B cell (primary cell): ENCODE data around the gene L3MBTL3. TPM values are rescaled to one million over a fixed set of nuclear protein-coding genes. Genes with fewer than 3 reads are reported as not detected.

Experiments
- ATAC-seq: fragments of 200-7000 bp; cut with Tn5 transposase; one replicate; pipeline ENCODE4 v1.10.0; 2021; ENCODE audit warnings: low read depth, mild to moderate bottlenecking, moderate number of reproducible peaks, moderate library complexity
- CTCF ChIA-PET: fragments of 350-600 bp; sonication (Branson Sonifier 250); formaldehyde crosslinking; loops from one replicate; lab custom pipeline; 2021; ENCODE audit warnings: antibody characterized with exemption, inconsistent platforms; lab: Charles Lee
- POLR2A ChIA-PET: fragments of 350-600 bp; sonication (Branson Sonifier 250); formaldehyde crosslinking; loops from one replicate; lab custom pipeline; 2021; ENCODE audit warnings: antibody characterized with exemption; lab: Charles Lee
- DNase-seq: peaks from one replicate; pipeline ENCODE4 v3.0.0; 2013
- H2AFZ ChIP-seq: 2 replicates; pipeline ENCODE4 v1.6.1; 2012; ENCODE audit warnings: mild to moderate bottlenecking, low read depth, low read length; ENCODE audit not compliant: insufficient read depth, poor library complexity, severe bottlenecking
- H3K27ac ChIP-seq, 2 donors: 1 replicate in 1 of 2; 2 replicates in 1 of 2; pipeline ENCODE4 v1.5.1; 2012 to 2013; ENCODE audit warnings: low read length in 2 of 2, mild to moderate bottlenecking in 2 of 2, moderate library complexity in 1 of 2
- H3K27me3 ChIP-seq, 4 experiments: fragments of 200-600 bp in 1 of 4; sonication (generic) in 1 of 4; replicated peaks in 1 of 4; 1 replicate in 2 of 4; 2 replicates in 2 of 4; pipeline versions ENCODE4 v1.6.1 to v1.7.0; 2013 to 2016; ENCODE audit warnings: low read length in 3 of 4, mild to moderate bottlenecking in 2 of 4, mixed read lengths in 1 of 4, moderate library complexity in 1 of 4; ENCODE audit not compliant: insufficient read depth in 4 of 4, control insufficient read depth in 3 of 4; ENCODE audit errors: control extremely low read depth in 1 of 4
- H3K36me3 ChIP-seq, 2 experiments: replicated peaks in 1 of 2; 1 replicate in 1 of 2; 2 replicates in 1 of 2; pipeline versions ENCODE4 v1.6.1 to v1.7.1; 2013; ENCODE audit warnings: low read length in 1 of 2; ENCODE audit not compliant: insufficient read depth in 2 of 2, control insufficient read depth in 1 of 2; ENCODE audit errors: control extremely low read depth in 1 of 2, extremely low read depth in 1 of 2
- H3K4me1 ChIP-seq, 2 donors: fragments of 200-600 bp in 1 of 2; sonication (generic) in 1 of 2; 1 replicate in 1 of 2; 2 replicates in 1 of 2; pipeline versions ENCODE4 v1.5.1 to v1.6.1; 2013 to 2017; ENCODE audit warnings: low read length in 2 of 2; ENCODE audit not compliant: control insufficient read depth in 2 of 2, insufficient read depth in 2 of 2
- H3K4me2 ChIP-seq: replicated peaks from 2 replicates; pipeline ENCODE3; 2012; ENCODE audit warnings: mild to moderate bottlenecking, low read depth, low read length; ENCODE audit not compliant: poor library complexity, severe bottlenecking
- H3K4me3 ChIP-seq, 5 experiments: fragments of 200-600 bp in 1 of 5; sonication (generic) in 1 of 5; 1 replicate in 3 of 5; 2 replicates in 2 of 5; pipeline versions ENCODE4 v1.5.1 to v1.7.0; 2011 to 2016; ENCODE audit warnings: low read length in 4 of 5, mild to moderate bottlenecking in 4 of 5, low read depth in 2 of 5, control low read depth in 1 of 5, moderate library complexity in 1 of 5; ENCODE audit not compliant: insufficient read depth in 1 of 5; ENCODE audit errors: control extremely low read depth in 1 of 5, extremely low read depth in 1 of 5
- H3K79me2 ChIP-seq: fragments of 200-600 bp; sonication (generic); one replicate; pipeline ENCODE4 v1.6.0; 2016; ENCODE audit warnings: low read length; ENCODE audit not compliant: control insufficient read depth, insufficient read depth
- H3K9ac ChIP-seq: fragments of 200-600 bp; sonication (generic); 2 replicates; pipeline ENCODE4 v1.6.1; 2017; ENCODE audit warnings: mild to moderate bottlenecking, low read length, moderate library complexity
- H3K9me3 ChIP-seq, 3 donors: one replicate each; pipeline versions ENCODE4 v1.6.1 to v1.7.1; 2013; ENCODE audit warnings: low read length in 2 of 3; ENCODE audit not compliant: control insufficient read depth in 2 of 3, insufficient read depth in 1 of 3; ENCODE audit errors: control extremely low read depth in 1 of 3
- H4K20me1 ChIP-seq: 2 replicates; pipeline ENCODE4 v1.6.0; 2012; ENCODE audit warnings: mild to moderate bottlenecking, low read length; ENCODE audit not compliant: insufficient read depth, control insufficient read depth, poor library complexity, severe bottlenecking
- H3K27ac Mint-ChIP-seq: one replicate; pipeline ENCODE4 v1.8.0; 2021; ENCODE audit warnings: mixed read lengths
- H3K27me3 Mint-ChIP-seq: one replicate; pipeline ENCODE4 v1.8.0; 2021; ENCODE audit warnings: mixed read lengths
- H3K4me1 Mint-ChIP-seq: one replicate; pipeline ENCODE4 v1.8.0; 2021; ENCODE audit warnings: mixed read lengths
- H3K4me3 Mint-ChIP-seq: one replicate; pipeline ENCODE4 v1.8.0; 2021; ENCODE audit warnings: mixed read lengths
- H3K9me3 Mint-ChIP-seq: one replicate; pipeline ENCODE4 v1.8.0; 2022; ENCODE audit warnings: mixed read lengths; ENCODE audit not compliant: insufficient read depth
- EZH2 ChIP-seq: IDR thresholded peaks from 2 replicates; pipeline ENCODE4 v1.6.1; 2012; ENCODE audit warnings: borderline replicate concordance, low read depth, mild to moderate bottlenecking, moderate library complexity, low read length; ENCODE audit not compliant: insufficient read depth, poor library complexity, severe bottlenecking
- WGBS: methylation state at CpG from one replicate; pipeline ENCODE4 v1.1.5; 2013; ENCODE audit warnings: missing lambda C conversion rate; ENCODE audit not compliant: insufficient coverage; 5-methylcytosine and 5-hydroxymethylcytosine counted together
- intact Hi-C: fragments of 100-400 bp; cut with micrococcal nuclease; formaldehyde crosslinking; loops from one replicate; pipeline ENCODE4 v1.10.0; 2022
- polyA plus RNA-seq: library from polyadenylated mRNA; depleted of rRNA; stranded (reverse); fragments of >200 nt; gene quantifications from 2 replicates; pipeline ENCODE4 v1.2.3, GENCODE V29; 2012
- total RNA-seq, 2 donors: library from RNA; stranded (reverse); fragments of 120-200 nt in 1 of 2; gene quantifications; 1 replicate in 1 of 2; 2 replicates in 1 of 2; pipeline versions ENCODE4 v1.2.3 to v1.2.4, GENCODE V29; 2013 to 2022
- TF ChIP-seq, protein P1 (sequence below): fragments of 200-600 bp; IDR thresholded peaks from one replicate; pipeline ENCODE4 v1.8.0; 2022; ENCODE audit warnings: antibody characterized with exemption, mild to moderate bottlenecking

L3MBTL3 gene
- total and polyA plus RNA-seq, 2 donors (not counting 1 experiment from before 2014, with no cell fraction given), result 28.0 to 46.4 TPM

GRCh38 chr6:130020073-130020906 is 1.9 kb downstream of the L3MBTL3 start:
- Histone ChIP-seq H3K36me3 (peaks cover 0 to 11% of the 10 kb centered on the region in 2 experiments), H3K27ac (peak overlapping the region; percentile 59 to 82), H3K4me2 (peak overlapping the region; percentile 85), H3K4me1 (peaks cover 10% of the 10 kb centered on the region in 2 donors), H2AFZ (peak overlapping the region; percentile 69), H3K9me3 (no peaks in the 10 kb centered on the region), H3K79me2 (peaks cover 41% of the 10 kb centered on the region), H3K27me3 (no peaks in the 10 kb centered on the region), H4K20me1 (peaks cover 15% of the 10 kb centered on the region), H3K9ac (peak overlapping the region; percentile 66), H3K4me3 (peak overlapping the region; percentile 70 to 77 (median 73))
- peaks cover 26% of the 10 kb centered on the region for H3K4me1 Mint-ChIP-seq
- ATAC-seq, result peak; percentile 10
- ChIA-PET CTCF (interaction anchor here (0.9 to 4.0 kb wide), 19 partner anchors 9 to 650 kb away, joined by 3 to 54 read pairs (median 5); no protein-coding TSS in a partner anchor), POLR2A (interaction anchor here (0.9 to 1.5 kb wide), 2 partner anchors 254 to 423 kb away, joined by 3 read pairs; no protein-coding TSS in a partner anchor)
- H3K27me3 Mint-ChIP-seq, result no peaks in the 10 kb centered on the region
- H3K4me3 Mint-ChIP-seq, result peak overlapping the region; percentile 99
- no peaks in the 10 kb centered on the region for H3K9me3 Mint-ChIP-seq
- DNase-seq, result peak; percentile 71
- intact Hi-C loops, result loop anchor here (2.0 to 5.0 kb wide), 4 partner anchors 97 to 349 kb away; no protein-coding TSS in a partner anchor
- TF ChIP-seq, protein P1, sequence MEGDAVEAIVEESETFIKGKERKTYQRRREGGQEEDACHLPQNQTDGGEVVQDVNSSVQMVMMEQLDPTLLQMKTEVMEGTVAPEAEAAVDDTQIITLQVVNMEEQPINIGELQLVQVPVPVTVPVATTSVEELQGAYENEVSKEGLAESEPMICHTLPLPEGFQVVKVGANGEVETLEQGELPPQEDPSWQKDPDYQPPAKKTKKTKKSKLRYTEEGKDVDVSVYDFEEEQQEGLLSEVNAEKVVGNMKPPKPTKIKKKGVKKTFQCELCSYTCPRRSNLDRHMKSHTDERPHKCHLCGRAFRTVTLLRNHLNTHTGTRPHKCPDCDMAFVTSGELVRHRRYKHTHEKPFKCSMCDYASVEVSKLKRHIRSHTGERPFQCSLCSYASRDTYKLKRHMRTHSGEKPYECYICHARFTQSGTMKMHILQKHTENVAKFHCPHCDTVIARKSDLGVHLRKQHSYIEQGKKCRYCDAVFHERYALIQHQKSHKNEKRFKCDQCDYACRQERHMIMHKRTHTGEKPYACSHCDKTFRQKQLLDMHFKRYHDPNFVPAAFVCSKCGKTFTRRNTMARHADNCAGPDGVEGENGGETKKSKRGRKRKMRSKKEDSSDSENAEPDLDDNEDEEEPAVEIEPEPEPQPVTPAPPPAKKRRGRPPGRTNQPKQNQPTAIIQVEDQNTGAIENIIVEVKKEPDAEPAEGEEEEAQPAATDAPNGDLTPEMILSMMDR, result no peak
- TF ChIP-seq EZH2, result no peak
- WGBS, result under 1% methylated on average over 23 of the region's 84 CpGs
- peak overlapping the region; percentile 99 for H3K27ac Mint-ChIP-seq
